Sigmoid colon (tissue), 7 donors: ENCODE measurements around the gene KLHL14. TPM values are rescaled to one million over a fixed set of nuclear protein-coding genes. Genes with fewer than 3 reads are reported as not detected.

Experiments
- DNase-seq: peaks from one replicate; pipeline ENCODE4 v3.0.0-alpha.2; 2019
- H3K27ac ChIP-seq, 4 donors: fragments of 200-600 bp; sonication (generic); one replicate each; pipeline ENCODE4 v1.5.1; 2016 to 2019; ENCODE audit warnings: mild to moderate bottlenecking in 1 of 4
- H3K27me3 ChIP-seq, 3 donors: fragments of 200-600 bp; sonication (generic); one replicate each; pipeline ENCODE4 v1.5.1; 2019; ENCODE audit warnings: mild to moderate bottlenecking in 1 of 3
- H3K36me3 ChIP-seq, 4 donors: fragments of 200-600 bp; sonication (generic); one replicate each; pipeline ENCODE4 v1.5.1; 2016 to 2019
- H3K4me1 ChIP-seq, 4 donors: fragments of 200-600 bp; sonication (generic); one replicate each; pipeline ENCODE4 v1.5.1; 2017 to 2019
- H3K4me3 ChIP-seq, 4 donors: fragments of 200-600 bp; sonication (generic); one replicate each; pipeline ENCODE4 v1.5.1; 2017 to 2019; ENCODE audit warnings: mild to moderate bottlenecking in 2 of 4, moderate library complexity in 1 of 4
- H3K9me3 ChIP-seq, 4 donors: fragments of 200-600 bp in 3 of 4; sonication (generic) in 3 of 4; one replicate each; pipeline versions ENCODE4 v1.5.1 to v1.6.1; 2013 to 2019
- CTCF ChIP-seq, 4 experiments: fragments of 450-650 bp in 3 of 4; fragments of 200-600 bp in 1 of 4; IDR thresholded peaks; one replicate each; pipeline ENCODE4 v1.5.1; 2016 to 2019; ENCODE audit warnings: antibody characterized with exemption in 4 of 4, mild to moderate bottlenecking in 3 of 4, moderate library complexity in 2 of 4
- EP300 ChIP-seq, 4 donors: sonication (generic); formaldehyde crosslinking; IDR thresholded peaks; one replicate each; pipeline ENCODE4 v1.6.1; 2017; ENCODE audit warnings: antibody characterized with exemption in 4 of 4
- POLR2A ChIP-seq, 2 donors: fragments of 450-650 bp; IDR thresholded peaks; one replicate each; pipeline ENCODE4 v1.6.1; 2016; ENCODE audit warnings: antibody characterized with exemption in 2 of 2, mild to moderate bottlenecking in 2 of 2, moderate library complexity in 2 of 2
- POLR2AphosphoS5 ChIP-seq, 4 donors: sonication (generic); formaldehyde crosslinking; IDR thresholded peaks; one replicate each; pipeline ENCODE4 v1.6.1; 2017; ENCODE audit warnings: antibody characterized with exemption in 4 of 4
- WGBS, 2 donors: extraction: QIAGEN DNeasy Blood & Tissue Kit; methylation state at CpG; one replicate each; pipeline ENCODE4 v1.1.7; 2013; 5-methylcytosine and 5-hydroxymethylcytosine counted together
- intact Hi-C: fragments of 100-400 bp; cut with DNase I; formaldehyde crosslinking; loops from one replicate; pipeline ENCODE4 v1.15.1; 2023
- polyA plus RNA-seq, 3 donors: library from polyadenylated mRNA; stranded (reverse); fragments of 200-250 nt; gene quantifications; one replicate each; pipeline ENCODE4 v1.2.3, GENCODE V29; 2013
- total RNA-seq, 4 donors: library from RNA; depleted of rRNA; stranded (reverse); fragments of >200 nt; gene quantifications; one replicate each; pipeline ENCODE4 v1.1.0, GENCODE V29; 2016
- donor health status: healthy with polysubstance abuse.
- donor health status: Bipolar disorder and iron deficiency.
- donor health status: healthy.

Gene KLHL14
- total and polyA plus RNA-seq, 7 donors, result under 0.01 to 2.9 (median 0.52) TPM; not detected in 1

- 77 to 95% methylated on average over 4 of the region's 4 CpGs for WGBS, 2 donors
- no peaks in the 10 kb centered on the region for H3K4me1 ChIP-seq
- TF ChIP-seq CTCF (IDR thresholded peaks at IDR 0.05) (no peak), POLR2AphosphoS5 (IDR thresholded peaks at IDR 0.05) (no peak), EP300 (IDR thresholded peaks at IDR 0.05) (no peak), POLR2A (IDR thresholded peaks at IDR 0.05) (no peak)
- intact Hi-C loops, result no loop called here
- no peaks in the 10 kb centered on the region for H3K9me3 ChIP-seq
- H3K4me3 ChIP-seq, result no peak overlapping the region
- no peak overlapping the region for H3K27ac ChIP-seq
- no peak for DNase-seq
- H3K36me3 ChIP-seq, result no peaks in the 10 kb centered on the region
- H3K27me3 ChIP-seq, result no peaks in the 10 kb centered on the region
Observed at GRCh38 chr18:32749809-32750208, 23.0 kb downstream of the KLHL14 start.

DNA sequence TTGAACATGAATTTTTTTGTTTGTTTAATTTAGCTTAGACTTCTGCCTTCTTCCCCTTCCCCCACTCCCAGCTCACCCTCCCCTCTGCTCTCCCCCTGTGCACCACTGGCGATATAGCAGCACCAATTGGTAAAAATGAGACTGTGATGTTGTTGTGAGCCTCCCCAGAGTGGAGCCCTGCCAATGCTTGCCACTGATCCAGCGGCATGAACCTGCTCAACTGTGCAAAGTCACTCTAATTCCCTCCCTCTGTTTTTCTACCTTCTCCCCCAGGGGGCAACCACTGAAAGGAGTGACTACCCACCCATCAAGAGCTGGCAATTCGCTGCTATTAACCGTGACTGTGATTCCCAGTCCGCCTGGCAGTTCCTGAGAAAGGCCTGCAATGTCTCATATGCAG, 30.2 kb downstream of the KLHL14 start:
- TF ChIP-seq POLR2A (IDR thresholded peaks at IDR 0.05) (no peak), POLR2AphosphoS5 (IDR thresholded peaks at IDR 0.05) (no peak), EP300 (IDR thresholded peaks at IDR 0.05) (no peak), CTCF (IDR thresholded peaks at IDR 0.05) (no peak)
- no peak for DNase-seq
- no peak overlapping the region for H3K4me3 ChIP-seq
- H3K36me3 ChIP-seq, result no peaks in the 10 kb centered on the region
- intact Hi-C loops, result no loop called here
- no peak overlapping the region for H3K27ac ChIP-seq
- no peaks in the 10 kb centered on the region for H3K4me1 ChIP-seq
- no peaks in the 10 kb centered on the region for H3K9me3 ChIP-seq
- WGBS, 2 donors, result 66 to 75% methylated on average over 5 of the region's 5 CpGs
- no peaks in the 10 kb centered on the region for H3K27me3 ChIP-seq

- WGBS, 2 donors, result 57 to 81% methylated on average over 2 of the region's 2 CpGs
- TF ChIP-seq CTCF (IDR thresholded peaks at IDR 0.05) (no peak), POLR2AphosphoS5 (IDR thresholded peaks at IDR 0.05) (no peak), EP300 (IDR thresholded peaks at IDR 0.05) (no peak), POLR2A (IDR thresholded peaks at IDR 0.05) (no peak)
- no peak overlapping the region for H3K4me3 ChIP-seq
Observed at GRCh38 chr18:32735781-32736180, 37.0 kb downstream of the KLHL14 start.

DNA sequence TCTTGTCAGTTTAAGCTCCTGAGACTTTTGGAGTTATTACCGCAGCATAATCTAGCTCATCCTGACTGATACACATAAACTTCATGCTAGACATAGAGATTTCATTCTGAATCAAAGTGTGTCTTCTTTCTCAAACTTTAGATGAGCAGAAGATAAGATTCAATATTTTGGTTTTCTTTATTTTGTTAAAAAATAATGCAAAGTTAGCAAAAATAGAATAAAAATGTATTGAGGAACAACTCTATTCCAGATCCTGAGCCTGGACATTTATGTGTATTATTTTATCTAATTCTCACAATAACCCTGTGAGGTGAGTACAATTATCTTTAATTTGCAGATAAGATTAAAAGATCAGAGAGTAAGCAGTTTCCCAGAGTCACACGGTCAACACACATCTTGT, 38.4 kb downstream of the KLHL14 start:
- TF ChIP-seq CTCF (IDR thresholded peaks at IDR 0.05), result no peak
- TF ChIP-seq EP300 (IDR thresholded peaks at IDR 0.05), result no peak
- TF ChIP-seq POLR2A (IDR thresholded peaks at IDR 0.05), result no peak
- TF ChIP-seq POLR2AphosphoS5 (IDR thresholded peaks at IDR 0.05), result no peak
- 89 to 93% methylated on average over 2 of the region's 2 CpGs for WGBS, 2 donors
- intact Hi-C loops, result no loop called here
- H3K36me3 ChIP-seq, result no peaks in the 10 kb centered on the region
- H3K27me3 ChIP-seq, result no peaks in the 10 kb centered on the region
- DNase-seq, result no peak
- H3K27ac ChIP-seq, result no peak overlapping the region
- H3K4me1 ChIP-seq, result no peaks in the 10 kb centered on the region
- H3K4me3 ChIP-seq, result no peak overlapping the region
- H3K9me3 ChIP-seq, result peaks cover 0 to 2% (median 1%) of the 10 kb centered on the region in 4 donors

More at GRCh38 chr18:32735781-32736180, 37.0 kb downstream of the KLHL14 start:
- no peak for DNase-seq
- intact Hi-C loops, result no loop called here
- Histone ChIP-seq H3K9me3 (peaks cover 0 to 2% (median 1%) of the 10 kb centered on the region in 4 donors), H3K27me3 (no peaks in the 10 kb centered on the region), H3K4me1 (no peaks in the 10 kb centered on the region), H3K27ac (no peak overlapping the region), H3K36me3 (no peaks in the 10 kb centered on the region)

DNA sequence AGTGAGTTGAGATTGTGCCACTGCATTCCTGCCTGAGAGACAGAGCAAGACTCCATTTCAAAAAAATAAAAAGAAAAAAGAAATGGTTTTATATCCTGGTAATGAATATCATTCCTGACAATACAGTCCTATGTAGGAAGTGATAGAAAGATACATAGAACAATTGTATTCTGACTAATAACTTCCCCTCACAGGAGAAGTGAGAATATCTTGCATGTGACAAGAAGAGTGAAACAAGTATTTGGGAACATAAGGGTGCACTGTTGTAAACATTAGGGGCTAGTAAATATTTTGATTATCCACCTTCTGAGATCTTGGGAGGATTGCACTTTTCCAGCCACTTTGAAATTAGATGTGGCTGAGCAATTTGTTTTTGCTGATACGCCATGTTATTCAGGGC, 40.7 kb downstream of the KLHL14 start:
- 94 to 98% methylated on average over 1 of the region's 1 CpG for WGBS, 2 donors
- Histone ChIP-seq H3K27ac (no peak overlapping the region), H3K9me3 (peaks cover 0 to 2% (median 1%) of the 10 kb centered on the region in 4 donors), H3K27me3 (no peaks in the 10 kb centered on the region), H3K4me1 (no peaks in the 10 kb centered on the region), H3K4me3 (no peak overlapping the region), H3K36me3 (no peaks in the 10 kb centered on the region)
- intact Hi-C loops, result no loop called here
- no peak for DNase-seq
- no peak for TF ChIP-seq POLR2A (IDR thresholded peaks at IDR 0.05)
- no peak for TF ChIP-seq CTCF (IDR thresholded peaks at IDR 0.05)
- TF ChIP-seq EP300 (IDR thresholded peaks at IDR 0.05), result no peak
- no peak for TF ChIP-seq POLR2AphosphoS5 (IDR thresholded peaks at IDR 0.05)
